ENCODE measurements around the gene SACS. TPM values are rescaled to one million over a fixed set of nuclear protein-coding genes. Genes with fewer than 3 reads are reported as not detected.
"Not testable (repeated sequence)": the region's sequence is repeated elsewhere in the genome, so short reads cannot be mapped to it uniquely, and the experiment has no call there.

The SACS gene
- total and polyA plus RNA-seq, 9 donors, result 28.3 to 76.8 (median 52.9) TPM

- H3K27ac ChIP-seq (ENCODE audit: low read length); H3K27me3 ChIP-seq (ENCODE audit: control insufficient read depth, insufficient read depth, low read length); H3K4me3 ChIP-seq (ENCODE audit: low read length); H3K9me3 ChIP-seq (replicated peaks; ENCODE audit: control insufficient read depth, low read depth, low read length); H3K36me3 ChIP-seq (ENCODE audit: control insufficient read depth, insufficient read depth, low read length); DNase-seq: not testable (repeated sequence)
- peaks cover 32% of the 10 kb centered on the region for H3K4me1 ChIP-seq (ENCODE audit: control insufficient read depth, insufficient read depth, low read length)
- WGBS (ENCODE audit: insufficient coverage), result no CpG with 5 or more reads among the region's 6 CpGs
Observed at GRCh38 chr13:23440324-23440723, 6.8 kb upstream of the SACS start.

GRCh38 chr13:23437916-23438315 lies 4.4 kb upstream of the SACS start:
- Histone ChIP-seq H3K36me3 (ENCODE audit: control insufficient read depth, insufficient read depth, low read length) (no peaks in the 10 kb centered on the region), H3K4me3 (ENCODE audit: low read length) (no peak overlapping the region), H3K27me3 (ENCODE audit: control insufficient read depth, insufficient read depth, low read length) (peaks cover 5% of the 10 kb centered on the region), H3K27ac (ENCODE audit: low read length) (no peak overlapping the region), H3K4me1 (ENCODE audit: control insufficient read depth, insufficient read depth, low read length) (peaks cover 33% of the 10 kb centered on the region), H3K9me3 (replicated peaks; ENCODE audit: control insufficient read depth, low read depth, low read length) (no peaks in the 10 kb centered on the region)
- no CpG with 5 or more reads among the region's 4 CpGs for WGBS (ENCODE audit: insufficient coverage)
- no peak for DNase-seq

GRCh38 chr13:23436680-23437079 lies 3.2 kb upstream of the SACS start:
- Histone ChIP-seq H3K36me3 (ENCODE audit: control insufficient read depth, insufficient read depth, low read length) (no peaks in the 10 kb centered on the region), H3K4me3 (ENCODE audit: low read length) (no peak overlapping the region), H3K4me1 (ENCODE audit: control insufficient read depth, insufficient read depth, low read length) (peaks cover 35% of the 10 kb centered on the region), H3K9me3 (replicated peaks; ENCODE audit: control insufficient read depth, low read depth, low read length) (no peaks in the 10 kb centered on the region), H3K27ac (ENCODE audit: low read length) (peak overlapping the region; percentile 71), H3K27me3 (ENCODE audit: control insufficient read depth, insufficient read depth, low read length) (peaks cover 5% of the 10 kb centered on the region)
- DNase-seq, result peak; percentile 67
- WGBS (ENCODE audit: insufficient coverage), result 63% methylated on average over 5 of the region's 5 CpGs

GRCh38 chr13:23434491-23434890 lies 989 bp upstream of the SACS start:
- Histone ChIP-seq H3K27ac (ENCODE audit: low read length) (no peak overlapping the region), H3K4me1 (ENCODE audit: control insufficient read depth, insufficient read depth, low read length) (peaks cover 23% of the 10 kb centered on the region), H3K9me3 (replicated peaks; ENCODE audit: control insufficient read depth, low read depth, low read length) (no peaks in the 10 kb centered on the region), H3K36me3 (ENCODE audit: control insufficient read depth, insufficient read depth, low read length) (peaks cover 3% of the 10 kb centered on the region), H3K27me3 (ENCODE audit: control insufficient read depth, insufficient read depth, low read length) (peaks cover 5% of the 10 kb centered on the region), H3K4me3 (ENCODE audit: low read length) (no peak overlapping the region)
- 73% methylated on average over 3 of the region's 4 CpGs for WGBS (ENCODE audit: insufficient coverage)
- DNase-seq, result no peak

GRCh38 chr13:23432626-23433025 lies 876 bp downstream of the SACS start:
- Histone ChIP-seq H3K27ac (ENCODE audit: low read length) (peak overlapping the region; percentile 90), H3K4me3 (ENCODE audit: low read length) (peak overlapping the region; percentile 71), H3K27me3 (ENCODE audit: control insufficient read depth, insufficient read depth, low read length) (peaks cover 5% of the 10 kb centered on the region), H3K36me3 (ENCODE audit: control insufficient read depth, insufficient read depth, low read length) (peaks cover 3% of the 10 kb centered on the region), H3K4me1 (ENCODE audit: control insufficient read depth, insufficient read depth, low read length) (peaks cover 29% of the 10 kb centered on the region), H3K9me3 (replicated peaks; ENCODE audit: control insufficient read depth, low read depth, low read length) (no peaks in the 10 kb centered on the region)
- no CpG with 5 or more reads among the region's 6 CpGs for WGBS (ENCODE audit: insufficient coverage)
- no peak for DNase-seq

- Histone ChIP-seq H3K36me3 (ENCODE audit: control insufficient read depth, insufficient read depth, low read length) (peaks cover 3% of the 10 kb centered on the region), H3K4me1 (ENCODE audit: control insufficient read depth, insufficient read depth, low read length) (peaks cover 26% of the 10 kb centered on the region), H3K4me3 (ENCODE audit: low read length) (no peak overlapping the region), H3K9me3 (replicated peaks; ENCODE audit: control insufficient read depth, low read depth, low read length) (no peaks in the 10 kb centered on the region), H3K27ac (ENCODE audit: low read length) (no peak overlapping the region), H3K27me3 (ENCODE audit: control insufficient read depth, insufficient read depth, low read length) (peaks cover 5% of the 10 kb centered on the region)
- WGBS (ENCODE audit: insufficient coverage), result no CpG with 5 or more reads among the region's 5 CpGs
- no peak for DNase-seq
Observed at GRCh38 chr13:23430664-23431063, 2.8 kb downstream of the SACS start.

GRCh38 chr13:23427881-23428528 lies 5.5 kb downstream of the SACS start:
- H3K27me3 ChIP-seq (ENCODE audit: control insufficient read depth, insufficient read depth, low read length), result no peaks in the 10 kb centered on the region
- 20% methylated on average over 1 of the region's 11 CpGs for WGBS (ENCODE audit: insufficient coverage)
- H3K4me1 ChIP-seq (ENCODE audit: control insufficient read depth, insufficient read depth, low read length), result peaks cover 18% of the 10 kb centered on the region
- H3K27ac ChIP-seq (ENCODE audit: low read length), result peak overlapping the region; percentile 85
- H3K36me3 ChIP-seq (ENCODE audit: control insufficient read depth, insufficient read depth, low read length), result peaks cover 12% of the 10 kb centered on the region
- H3K4me3 ChIP-seq (ENCODE audit: low read length), result no peak overlapping the region
- DNase-seq, result peak; percentile 55
- no peaks in the 10 kb centered on the region for H3K9me3 ChIP-seq (replicated peaks; ENCODE audit: control insufficient read depth, low read depth, low read length)

- 5% methylated on average over 3 of the region's 7 CpGs for WGBS (ENCODE audit: insufficient coverage)
- no peak overlapping the region for H3K4me3 ChIP-seq (ENCODE audit: low read length)
- peaks cover 12% of the 10 kb centered on the region for H3K36me3 ChIP-seq (ENCODE audit: control insufficient read depth, insufficient read depth, low read length)
- H3K27ac ChIP-seq (ENCODE audit: low read length), result peak overlapping the region; percentile 85
- peak; percentile 78 for DNase-seq
- no peaks in the 10 kb centered on the region for H3K27me3 ChIP-seq (ENCODE audit: control insufficient read depth, insufficient read depth, low read length)
- H3K4me1 ChIP-seq (ENCODE audit: control insufficient read depth, insufficient read depth, low read length), result peaks cover 18% of the 10 kb centered on the region
- no peaks in the 10 kb centered on the region for H3K9me3 ChIP-seq (replicated peaks; ENCODE audit: control insufficient read depth, low read depth, low read length)
Observed at GRCh38 chr13:23427342-23427843, 6.1 kb downstream of the SACS start.

GRCh38 chr13:23421596-23421995 lies 11.9 kb downstream of the SACS start:
- 84% methylated on average over 2 of the region's 5 CpGs for WGBS (ENCODE audit: insufficient coverage)
- Histone ChIP-seq H3K9me3 (replicated peaks; ENCODE audit: control insufficient read depth, low read depth, low read length) (no peaks in the 10 kb centered on the region), H3K4me3 (ENCODE audit: low read length) (no peak overlapping the region), H3K4me1 (ENCODE audit: control insufficient read depth, insufficient read depth, low read length) (no peaks in the 10 kb centered on the region), H3K27me3 (ENCODE audit: control insufficient read depth, insufficient read depth, low read length) (no peaks in the 10 kb centered on the region), H3K36me3 (ENCODE audit: control insufficient read depth, insufficient read depth, low read length) (peaks cover 26% of the 10 kb centered on the region), H3K27ac (ENCODE audit: low read length) (no peak overlapping the region)
- no peak for DNase-seq

GRCh38 chr13:23418776-23419683 lies 14.5 kb downstream of the SACS start:
- WGBS (ENCODE audit: insufficient coverage), result 94% methylated on average over 27 of the region's 33 CpGs
- Histone ChIP-seq H3K4me3 (ENCODE audit: low read length) (no peak overlapping the region), H3K4me1 (ENCODE audit: control insufficient read depth, insufficient read depth, low read length) (no peaks in the 10 kb centered on the region), H3K36me3 (ENCODE audit: control insufficient read depth, insufficient read depth, low read length) (peaks cover 17% of the 10 kb centered on the region), H3K27me3 (ENCODE audit: control insufficient read depth, insufficient read depth, low read length) (no peaks in the 10 kb centered on the region), H3K27ac (ENCODE audit: low read length) (no peak overlapping the region), H3K9me3 (replicated peaks; ENCODE audit: control insufficient read depth, low read depth, low read length) (no peaks in the 10 kb centered on the region)
- DNase-seq, result no peak
